Panc1 (cell line): ENCODE results near the gene STAT5A. TPM values are rescaled to one million over a fixed set of nuclear protein-coding genes. Genes with fewer than 3 reads are reported as not detected.

Experiments used
- ATAC-seq: fragments of 200-7000 bp; cut with Tn5 transposase; 2 replicates; pipeline ENCODE4 v1.9.1; 2020; ENCODE audit warnings: mild to moderate bottlenecking, moderate library complexity
- BruUV-seq: library from RNA; stranded (reverse); fragments of 400-500 nt; replicated peaks from 2 replicates; lab custom pipeline; 2021; lab: Mats Ljungman, UMichigan
- CTCF ChIA-PET: fragments of 300-600 bp; sonication (Branson Sonifier 250); formaldehyde crosslinking; loops from one replicate; lab custom pipeline; 2022; ENCODE audit warnings: antibody characterized with exemption; lab: Charles Lee
- POLR2A ChIA-PET: fragments of 300-600 bp; sonication (Branson Sonifier 250); formaldehyde crosslinking; loops from one replicate; lab custom pipeline; 2022; ENCODE audit warnings: antibody characterized with exemption; lab: Charles Lee
- DNase-seq: peaks from one replicate; pipeline ENCODE4 v3.0.0-alpha.2; 2010; ENCODE audit warnings: low read depth, low spot score
- H3K27ac ChIP-seq: 2 replicates; pipeline ENCODE4 v1.5.1; 2011; ENCODE audit warnings: mild to moderate bottlenecking, low read length, inconsistent platforms
- H3K27me3 ChIP-seq: fragments of 200-500 bp; sonication (Bioruptor generic); 2 replicates; pipeline ENCODE4 v1.6.0; 2014; ENCODE audit warnings: low read length, inconsistent platforms; ENCODE audit not compliant: control insufficient read depth, insufficient read depth
- H3K36me3 ChIP-seq: fragments of 200-500 bp; sonication (Bioruptor generic); 2 replicates; pipeline ENCODE4 v1.5.1; 2014; ENCODE audit warnings: inconsistent platforms, mild to moderate bottlenecking, low read length, moderate library complexity; ENCODE audit not compliant: control insufficient read depth, insufficient read depth
- H3K4me1 ChIP-seq: 2 replicates; pipeline ENCODE4 v1.5.1; 2011; ENCODE audit warnings: inconsistent platforms, mild to moderate bottlenecking, low read length, moderate library complexity; ENCODE audit not compliant: control insufficient read depth, insufficient read depth
- H3K4me3 ChIP-seq, 2 experiments: 2 replicates each; pipeline ENCODE4 v1.5.1; 2011 to 2012; ENCODE audit warnings: low read depth in 2 of 2, low read length in 2 of 2, mild to moderate bottlenecking in 2 of 2, inconsistent platforms in 1 of 2, moderate library complexity in 1 of 2
- H3K9me3 ChIP-seq: fragments of 200-500 bp; sonication (Bioruptor generic); 2 replicates; pipeline ENCODE4 v1.5.1; 2014; ENCODE audit warnings: low read depth, mild to moderate bottlenecking, inconsistent platforms, low read length, moderate library complexity; ENCODE audit not compliant: control insufficient read depth, insufficient read depth
- CTCF ChIP-seq: fragments of 450-650 bp; IDR thresholded peaks from 2 replicates; pipeline ENCODE4 v1.5.1; 2017; ENCODE audit warnings: mild to moderate bottlenecking
- POLR2AphosphoS5 ChIP-seq: IDR thresholded peaks from 2 replicates; pipeline ENCODE4 v1.6.1; 2012; ENCODE audit warnings: mild to moderate bottlenecking, low read depth, low read length, moderate library complexity
- REST ChIP-seq, 2 experiments: IDR thresholded peaks; 2 replicates each; pipeline ENCODE4 v1.6.1; 2011 to 2012; ENCODE audit warnings: low read depth in 2 of 2, control low read depth in 1 of 2, low read length in 1 of 2, mild to moderate bottlenecking in 1 of 2, moderate library complexity in 1 of 2; ENCODE audit not compliant: insufficient read depth in 1 of 2
- SIN3A ChIP-seq: IDR thresholded peaks from 2 replicates; pipeline ENCODE4 v1.6.1; 2012; ENCODE audit warnings: low read depth, mild to moderate bottlenecking, low read length, moderate library complexity, borderline replicate concordance; ENCODE audit not compliant: insufficient read depth
- TCF7L2 ChIP-seq: IDR thresholded peaks from 2 replicates; pipeline ENCODE4 v1.6.1; 2011; ENCODE audit warnings: mild to moderate bottlenecking, low read depth, low read length, inconsistent platforms
- in situ Hi-C: cut with HindIII; loops from 2 replicates; pipeline ENCODE4 v1.10.0; 2016; ENCODE audit warnings: low sequenced_read_pairs, low pct_unique_long_range_greater_than_20kb
- intact Hi-C: fragments of 100-400 bp; cut with micrococcal nuclease; formaldehyde crosslinking; loops from one replicate; pipeline ENCODE4 v1.10.0; 2022; ENCODE audit not compliant: unreplicated experiment
- total RNA-seq: library from RNA; stranded (reverse); gene quantifications from one replicate; pipeline ENCODE4 v1.2.1, GENCODE V29; 2021; ENCODE audit not compliant: unreplicated experiment

The STAT5A gene
- total RNA-seq, 1 experiment from 2014 or later, result 26.7 TPM

- ATAC-seq (peak; percentile 54; the same call in 1 of the 2 replicates), DNase-seq (no peak)
- Histone ChIP-seq H3K4me1 (peaks cover 9% of the 10 kb centered on the region), H3K4me3 (no peak overlapping the region), H3K27ac (peak overlapping the region; percentile 53), H3K27me3 (no peaks in the 10 kb centered on the region), H3K36me3 (peaks cover 8% of the 10 kb centered on the region; the same call in 1 of the 2 replicates), H3K9me3 (no peaks in the 10 kb centered on the region)
- POLR2A ChIA-PET, result no interaction called here
- TF ChIP-seq TCF7L2 (no peak), CTCF (no peak), REST (IDR thresholded peaks at IDR 0.05; ENCODE audit: insufficient read depth in 1 of 2, low read depth in 2 of 2, low read length in 1 of 2) (no peak), POLR2AphosphoS5 (no peak), SIN3A (no peak)
- BruUV-seq, result no TSS peak
- CTCF ChIA-PET, result no interaction called here
- intact Hi-C loops (no loop called here), in situ Hi-C loops (no loop called here)
Measured at GRCh38 chr17:42347606-42348005, 59.3 kb downstream of the STAT5A start.

- ATAC-seq, result no peak
- no peak for DNase-seq
- CTCF ChIA-PET, result no interaction called here
- in situ Hi-C loops, result no loop called here
- Histone ChIP-seq H3K4me1 (peaks cover 8% of the 10 kb centered on the region), H3K36me3 (peaks cover 8% of the 10 kb centered on the region; the same call in 1 of the 2 replicates), H3K27me3 (no peaks in the 10 kb centered on the region), H3K9me3 (no peaks in the 10 kb centered on the region), H3K4me3 (no peak overlapping the region), H3K27ac (peak overlapping the region; percentile 53)
- no TSS peak for BruUV-seq
- intact Hi-C loops, result no loop called here
- POLR2A ChIA-PET, result no interaction called here
- no peak for TF ChIP-seq POLR2AphosphoS5
Measured at GRCh38 chr17:42348104-42348503, 59.8 kb downstream of the STAT5A start.

GRCh38 chr17:42354956-42355843 lies 66.9 kb downstream of the STAT5A start:
- ChIA-PET POLR2A (no interaction called here), CTCF (no interaction called here)
- TF ChIP-seq TCF7L2 (no peak), REST (IDR thresholded peaks at IDR 0.05; ENCODE audit: insufficient read depth in 1 of 2, low read depth in 2 of 2, low read length in 1 of 2) (no peak), CTCF (no peak), SIN3A (no peak), POLR2AphosphoS5 (no peak)
- intact Hi-C loops (no loop called here), in situ Hi-C loops (no loop called here)
- no peak overlapping the region for H3K4me3 ChIP-seq
- ATAC-seq (no peak), DNase-seq (no peak)
- TSS peak; percentile 55 for BruUV-seq
- no peaks in the 10 kb centered on the region for H3K9me3 ChIP-seq
- peak overlapping the region; percentile 73 for H3K27ac ChIP-seq
- H3K4me1 ChIP-seq, result peaks cover 31% of the 10 kb centered on the region
- no peaks in the 10 kb centered on the region for H3K36me3 ChIP-seq
- no peaks in the 10 kb centered on the region for H3K27me3 ChIP-seq
